ENCODE data around the gene SIRT4.
"Not testable (repeated sequence)": the region's sequence is repeated elsewhere in the genome, so short reads cannot be mapped to it uniquely, and the experiment has no call there.

The SIRT4 gene

GRCh38 chr12:120335447-120335846, 33.3 kb downstream of the SIRT4 start:
- DNase-seq (ENCODE audit: low spot score), result peak; percentile 72

- not testable (repeated sequence) for DNase-seq (ENCODE audit: low spot score)
These were observed 34.3 kb downstream of the SIRT4 start for GRCh38 chr12:120336392-120336791.

- no peak for DNase-seq (ENCODE audit: low spot score)
These were observed 35.6 kb downstream of the SIRT4 start for GRCh38 chr12:120337730-120338129.

- DNase-seq (ENCODE audit: low spot score), result no peak
These were observed 37.1 kb downstream of the SIRT4 start for GRCh38 chr12:120339256-120339655.

GRCh38 chr12:120342175-120343038, 40.3 kb downstream of the SIRT4 start:
- DNase-seq (ENCODE audit: low spot score), result no peak

- DNase-seq (ENCODE audit: low spot score), result no peak
These were observed 41.0 kb downstream of the SIRT4 start for GRCh38 chr12:120343039-120343537.

GRCh38 chr12:120343692-120344091, 41.6 kb downstream of the SIRT4 start:
- DNase-seq (ENCODE audit: low spot score), result no peak

- DNase-seq (ENCODE audit: low spot score), result no peak
These were observed 43.9 kb downstream of the SIRT4 start for GRCh38 chr12:120346031-120346430.

- DNase-seq (ENCODE audit: low spot score), result no peak
These were observed 44.6 kb downstream of the SIRT4 start for GRCh38 chr12:120346681-120347080.

- DNase-seq (ENCODE audit: low spot score), result no peak
These were observed 45.6 kb downstream of the SIRT4 start for GRCh38 chr12:120347766-120348165.

GRCh38 chr12:120350576-120351350, 48.6 kb downstream of the SIRT4 start:
- no peak for DNase-seq (ENCODE audit: low spot score)

GRCh38 chr12:120352117-120352516, 50.0 kb downstream of the SIRT4 start:
- no peak for DNase-seq (ENCODE audit: low spot score)

GRCh38 chr12:120353136-120353535, 51.0 kb downstream of the SIRT4 start:
- no peak for DNase-seq (ENCODE audit: low spot score)

GRCh38 chr12:120353556-120354317, 51.6 kb downstream of the SIRT4 start:
- no peak for DNase-seq (ENCODE audit: low spot score)

- DNase-seq (ENCODE audit: low spot score), result peak; percentile 71
These were observed 54.5 kb downstream of the SIRT4 start for GRCh38 chr12:120356567-120357030.

- no peak for DNase-seq (ENCODE audit: low spot score)
These were observed 55.0 kb downstream of the SIRT4 start for GRCh38 chr12:120357104-120357503.

- DNase-seq (ENCODE audit: low spot score), result no peak
These were observed 56.4 kb downstream of the SIRT4 start for GRCh38 chr12:120358412-120359100.

GRCh38 chr12:120359128-120359527, 57.0 kb downstream of the SIRT4 start:
- DNase-seq (ENCODE audit: low spot score), result no peak

- peak; percentile 94 for DNase-seq (ENCODE audit: low spot score)
These were observed 59.5 kb downstream of the SIRT4 start for GRCh38 chr12:120361506-120362208.

All from SK-N-DZ (cell line).